ENCODE data around the gene ACD.

Gene ACD

DNA sequence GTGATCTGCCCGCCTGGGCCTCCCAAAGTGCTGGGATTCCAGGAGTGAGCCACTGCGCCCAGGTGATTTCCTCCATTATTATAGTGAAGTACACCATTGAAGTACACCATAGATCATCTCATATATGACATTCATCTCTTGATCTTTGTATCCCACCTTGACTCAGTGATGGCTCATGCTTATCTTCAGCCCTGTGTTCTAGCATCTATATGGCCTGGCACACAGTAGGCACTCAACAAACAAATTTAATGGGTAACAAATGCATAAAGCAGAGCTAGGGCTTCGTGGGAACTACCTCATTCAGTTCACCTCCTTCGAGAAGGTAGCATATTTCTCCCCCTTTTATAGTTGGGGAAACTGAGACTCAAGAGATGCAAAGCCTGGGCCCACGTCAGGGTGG is 5.5 kb upstream of the ACD start:
- no peak for FAIRE-seq
- TF ChIP-seq, protein P1, sequence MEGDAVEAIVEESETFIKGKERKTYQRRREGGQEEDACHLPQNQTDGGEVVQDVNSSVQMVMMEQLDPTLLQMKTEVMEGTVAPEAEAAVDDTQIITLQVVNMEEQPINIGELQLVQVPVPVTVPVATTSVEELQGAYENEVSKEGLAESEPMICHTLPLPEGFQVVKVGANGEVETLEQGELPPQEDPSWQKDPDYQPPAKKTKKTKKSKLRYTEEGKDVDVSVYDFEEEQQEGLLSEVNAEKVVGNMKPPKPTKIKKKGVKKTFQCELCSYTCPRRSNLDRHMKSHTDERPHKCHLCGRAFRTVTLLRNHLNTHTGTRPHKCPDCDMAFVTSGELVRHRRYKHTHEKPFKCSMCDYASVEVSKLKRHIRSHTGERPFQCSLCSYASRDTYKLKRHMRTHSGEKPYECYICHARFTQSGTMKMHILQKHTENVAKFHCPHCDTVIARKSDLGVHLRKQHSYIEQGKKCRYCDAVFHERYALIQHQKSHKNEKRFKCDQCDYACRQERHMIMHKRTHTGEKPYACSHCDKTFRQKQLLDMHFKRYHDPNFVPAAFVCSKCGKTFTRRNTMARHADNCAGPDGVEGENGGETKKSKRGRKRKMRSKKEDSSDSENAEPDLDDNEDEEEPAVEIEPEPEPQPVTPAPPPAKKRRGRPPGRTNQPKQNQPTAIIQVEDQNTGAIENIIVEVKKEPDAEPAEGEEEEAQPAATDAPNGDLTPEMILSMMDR (IDR thresholded peaks at IDR 0.05; ENCODE audit: insufficient read depth, missing control alignments): no peak
- no peak for DNase-seq (ENCODE audit: insufficient read length, low spot score)

DNA sequence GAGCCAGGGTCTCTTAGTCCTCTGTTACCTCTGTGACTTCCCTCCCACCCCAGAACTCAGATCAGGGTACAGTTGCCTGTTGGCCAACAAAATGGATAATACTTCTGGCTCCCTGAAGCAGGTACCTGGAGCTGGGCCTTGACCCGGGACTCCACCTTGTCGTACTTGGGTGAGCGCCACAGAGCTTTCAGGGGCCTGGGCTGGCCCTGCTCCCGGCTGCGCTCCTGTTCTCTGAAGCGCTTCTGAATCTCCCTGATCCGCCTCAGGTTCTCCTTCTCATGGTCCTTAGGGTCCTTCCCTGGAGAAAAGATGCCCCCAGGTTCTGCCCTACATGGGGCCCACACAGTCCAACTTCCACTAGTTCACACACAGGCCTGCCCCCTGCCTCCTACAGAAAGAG is 4.8 kb upstream of the ACD start:
- TF ChIP-seq, protein P1 (IDR thresholded peaks at IDR 0.05; ENCODE audit: insufficient read depth, missing control alignments): no peak
- DNase-seq (ENCODE audit: insufficient read length, low spot score) (no peak), FAIRE-seq (no peak)

DNA sequence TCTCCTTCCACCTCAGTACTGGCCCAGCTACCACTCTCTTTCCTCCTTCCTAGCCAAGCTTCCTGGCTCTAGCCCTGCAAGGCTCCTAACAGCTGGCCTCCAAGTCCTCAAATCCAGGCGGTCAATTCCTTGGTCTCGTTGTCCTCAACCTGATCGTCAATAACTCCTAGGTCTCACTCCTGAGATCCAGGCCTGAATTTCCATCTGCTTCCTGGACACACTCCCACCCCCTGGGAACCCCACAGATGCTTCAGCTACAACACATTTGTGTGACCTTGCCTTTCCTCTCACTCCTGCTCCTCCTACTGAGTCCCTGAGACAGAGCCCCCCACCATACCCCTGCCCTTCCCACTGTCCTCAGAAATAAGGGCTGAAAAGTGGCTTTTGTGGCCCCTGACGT is 4.2 kb upstream of the ACD start:
- DNase-seq (ENCODE audit: insufficient read length, low spot score) (no peak), FAIRE-seq (no peak)
- TF ChIP-seq, protein P1 (IDR thresholded peaks at IDR 0.05; ENCODE audit: insufficient read depth, missing control alignments): no peak

DNA sequence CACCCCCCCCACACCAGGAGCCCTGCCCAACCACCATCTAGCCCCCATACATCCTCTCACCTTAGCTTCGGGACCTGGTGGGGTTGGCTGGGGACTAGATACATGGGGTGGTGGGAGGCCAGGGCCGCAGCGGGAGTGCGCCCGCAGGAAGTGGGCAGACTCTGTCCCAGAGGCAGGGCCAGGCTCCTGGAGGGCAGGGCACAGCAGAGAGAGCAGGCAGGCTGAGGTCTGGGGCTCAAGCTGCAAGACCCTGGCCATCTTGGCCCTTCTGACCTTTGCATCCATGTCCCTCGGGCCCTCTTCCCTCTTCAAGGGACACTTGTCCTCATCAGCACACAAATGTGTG is 3.8 kb upstream of the ACD start:
- TF ChIP-seq, protein P1 (IDR thresholded peaks at IDR 0.05; ENCODE audit: insufficient read depth, missing control alignments): no peak
- no peak for FAIRE-seq
- DNase-seq (ENCODE audit: insufficient read length, low spot score): no peak

GRCh38 chr16:67663151-67663876 is 3.3 kb upstream of the ACD start:
- DNase-seq (ENCODE audit: insufficient read length, low spot score): no peak
- no peak for FAIRE-seq
- TF ChIP-seq, protein P1 (IDR thresholded peaks at IDR 0.05; ENCODE audit: insufficient read depth, missing control alignments): peak; percentile 24

- FAIRE-seq (no peak), DNase-seq (ENCODE audit: insufficient read length, low spot score) (no peak)
- TF ChIP-seq, protein P1 (IDR thresholded peaks at IDR 0.05; ENCODE audit: insufficient read depth, missing control alignments): no peak
These were observed 2.6 kb upstream of the ACD start for GRCh38 chr16:67662653-67663010.

GRCh38 chr16:67661886-67662652 is 2.0 kb upstream of the ACD start:
- FAIRE-seq: no peak
- DNase-seq (ENCODE audit: insufficient read length, low spot score): no peak

More at GRCh38 chr16:67661886-67662652, 2.0 kb upstream of the ACD start:
- TF ChIP-seq, protein P1 (IDR thresholded peaks at IDR 0.05; ENCODE audit: insufficient read depth, missing control alignments): no peak

Measured in D721Med (cell line).